ENCODE data around the gene ANKEF1. TPM values are rescaled to one million over a fixed set of nuclear protein-coding genes. Genes with fewer than 3 reads are reported as not detected.

Gene ANKEF1
- total RNA-seq, 2 experiments from 2014 or later = 1.3 TPM

DNA sequence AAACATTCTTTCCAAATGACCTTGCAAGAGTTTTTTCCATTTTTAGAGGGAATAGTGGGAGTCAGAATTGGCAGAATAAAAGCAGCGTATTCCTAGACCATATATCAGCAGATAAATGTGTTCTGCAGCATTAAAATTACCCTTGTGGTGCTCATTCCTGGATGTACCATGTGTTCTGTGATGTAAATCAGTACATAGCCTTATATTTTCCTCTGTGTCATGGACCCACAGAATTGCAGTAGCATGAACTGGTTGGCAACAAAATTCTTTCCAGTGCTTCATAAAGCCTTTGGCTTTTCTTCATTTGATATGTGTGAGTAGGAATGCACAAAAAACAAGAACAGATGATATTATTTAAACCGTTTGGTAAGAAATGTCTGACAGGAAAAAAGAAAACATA is 32.5 kb downstream of the ANKEF1 start:
- Histone ChIP-seq H3K4me1 (ENCODE audit: insufficient read depth, low read length) (no peaks in the 10 kb centered on the region), H3K4me3 (ENCODE audit: low read length) (no peak overlapping the region), H3K9me3 (ENCODE audit: control insufficient read depth in 1 of 2, insufficient read depth in 1 of 2, low read length in 2 of 2) (no peaks in the 10 kb centered on the region), H3K27me3 (ENCODE audit: control insufficient read depth in 1 of 2, insufficient read depth in 2 of 2, low read length in 2 of 2) (no peaks in the 10 kb centered on the region), H3K36me3 (ENCODE audit: insufficient read depth, low read length) (no peaks in the 10 kb centered on the region), H3K27ac (ENCODE audit: low read depth in 1 of 2, low read length in 2 of 2) (no peak overlapping the region)
- ATAC-seq (ENCODE audit: poor library complexity) (no peak), DNase-seq (no peak)
- H3K4me1 Mint-ChIP-seq (ENCODE audit: low read depth) = no peaks in the 10 kb centered on the region
- TF ChIP-seq, protein P1, sequence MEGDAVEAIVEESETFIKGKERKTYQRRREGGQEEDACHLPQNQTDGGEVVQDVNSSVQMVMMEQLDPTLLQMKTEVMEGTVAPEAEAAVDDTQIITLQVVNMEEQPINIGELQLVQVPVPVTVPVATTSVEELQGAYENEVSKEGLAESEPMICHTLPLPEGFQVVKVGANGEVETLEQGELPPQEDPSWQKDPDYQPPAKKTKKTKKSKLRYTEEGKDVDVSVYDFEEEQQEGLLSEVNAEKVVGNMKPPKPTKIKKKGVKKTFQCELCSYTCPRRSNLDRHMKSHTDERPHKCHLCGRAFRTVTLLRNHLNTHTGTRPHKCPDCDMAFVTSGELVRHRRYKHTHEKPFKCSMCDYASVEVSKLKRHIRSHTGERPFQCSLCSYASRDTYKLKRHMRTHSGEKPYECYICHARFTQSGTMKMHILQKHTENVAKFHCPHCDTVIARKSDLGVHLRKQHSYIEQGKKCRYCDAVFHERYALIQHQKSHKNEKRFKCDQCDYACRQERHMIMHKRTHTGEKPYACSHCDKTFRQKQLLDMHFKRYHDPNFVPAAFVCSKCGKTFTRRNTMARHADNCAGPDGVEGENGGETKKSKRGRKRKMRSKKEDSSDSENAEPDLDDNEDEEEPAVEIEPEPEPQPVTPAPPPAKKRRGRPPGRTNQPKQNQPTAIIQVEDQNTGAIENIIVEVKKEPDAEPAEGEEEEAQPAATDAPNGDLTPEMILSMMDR (IDR thresholded peaks at IDR 0.05) = no peak
- no peak overlapping the region for H3K27ac Mint-ChIP-seq
- peaks cover 32% of the 10 kb centered on the region for H3K27me3 Mint-ChIP-seq
- POLR2A ChIA-PET = no interaction called here
- no peak overlapping the region for H3K4me3 Mint-ChIP-seq
- no peaks in the 10 kb centered on the region for H3K36me3 Mint-ChIP-seq (ENCODE audit: low read depth)
- CTCF ChIA-PET = no interaction called here
- intact Hi-C loops (cut with DNase I, micrococcal nuclease) = no loop called here
- no peaks in the 10 kb centered on the region for H3K9me3 Mint-ChIP-seq

DNA sequence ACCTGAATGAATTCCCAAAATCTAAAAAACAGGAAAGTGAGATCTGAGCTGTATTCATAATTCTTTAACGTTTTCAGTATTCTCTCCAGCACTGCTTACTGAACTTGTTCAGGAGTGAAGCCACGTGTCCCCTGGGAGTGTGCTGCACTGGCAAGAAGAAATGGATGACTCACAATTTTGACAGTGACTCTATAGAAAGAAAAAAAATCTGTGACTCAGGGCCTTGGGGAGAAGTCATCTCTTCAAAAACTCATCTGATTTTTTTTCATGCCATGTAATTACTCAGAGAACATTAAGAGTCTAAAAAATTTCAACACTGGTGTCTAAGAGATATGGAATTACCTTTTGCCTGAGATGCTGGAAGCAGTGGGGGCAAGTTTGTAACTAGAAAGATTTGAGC is 39.7 kb downstream of the ANKEF1 start:
- no peaks in the 10 kb centered on the region for H3K9me3 ChIP-seq (ENCODE audit: control insufficient read depth in 1 of 2, insufficient read depth in 1 of 2, low read length in 2 of 2)
- Mint-ChIP-seq H3K27ac (no peak overlapping the region), H3K27me3 (peaks cover 65% of the 10 kb centered on the region), H3K4me3 (no peak overlapping the region), H3K4me1 (ENCODE audit: low read depth) (no peaks in the 10 kb centered on the region), H3K9me3 (no peaks in the 10 kb centered on the region), H3K36me3 (ENCODE audit: low read depth) (no peaks in the 10 kb centered on the region)
- intact Hi-C loops (cut with DNase I, micrococcal nuclease) = no loop called here
- TF ChIP-seq, protein P1 (IDR thresholded peaks at IDR 0.05) = no peak
- ChIA-PET CTCF (interaction anchor here (1.2 kb wide), 1 partner anchor 16 kb away, joined by 3 read pairs; no protein-coding TSS in a partner anchor), POLR2A (no interaction called here)
- no peak for DNase-seq
- H3K4me3 ChIP-seq (ENCODE audit: low read length) = no peak overlapping the region
- H3K27ac ChIP-seq (ENCODE audit: low read depth in 1 of 2, low read length in 2 of 2) = no peak overlapping the region
- H3K27me3 ChIP-seq (ENCODE audit: control insufficient read depth in 1 of 2, insufficient read depth in 2 of 2, low read length in 2 of 2) = peaks cover 3 to 5% of the 10 kb centered on the region in 2 experiments
- H3K4me1 ChIP-seq (ENCODE audit: insufficient read depth, low read length) = no peaks in the 10 kb centered on the region
- H3K36me3 ChIP-seq (ENCODE audit: insufficient read depth, low read length) = no peaks in the 10 kb centered on the region
- no peak for ATAC-seq (ENCODE audit: poor library complexity)

DNA sequence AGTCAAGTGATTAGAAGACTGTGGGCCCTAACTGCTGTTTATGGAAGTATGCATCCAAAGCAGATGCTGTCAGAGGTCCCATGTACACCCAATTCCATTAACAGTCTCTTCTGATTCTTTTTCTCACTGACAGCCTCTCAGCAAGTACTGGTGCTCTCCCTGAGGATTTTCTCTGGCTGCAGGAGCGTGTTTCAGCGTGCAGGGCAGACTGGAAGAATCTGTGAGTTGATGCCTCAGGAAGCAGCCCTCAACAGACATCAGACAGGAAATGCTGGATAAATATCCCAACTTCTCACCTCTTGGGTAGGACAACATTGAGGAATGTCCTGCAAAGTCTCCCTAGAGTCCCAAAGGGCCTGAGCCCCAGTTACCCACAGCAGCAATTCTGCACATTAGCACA is 40.8 kb downstream of the ANKEF1 start:
- Histone ChIP-seq H3K4me3 (ENCODE audit: low read length) (no peak overlapping the region), H3K4me1 (ENCODE audit: insufficient read depth, low read length) (no peaks in the 10 kb centered on the region), H3K9me3 (ENCODE audit: control insufficient read depth in 1 of 2, insufficient read depth in 1 of 2, low read length in 2 of 2) (no peaks in the 10 kb centered on the region), H3K27me3 (ENCODE audit: control insufficient read depth in 1 of 2, insufficient read depth in 2 of 2, low read length in 2 of 2) (peaks cover 3 to 5% of the 10 kb centered on the region in 2 experiments), H3K36me3 (ENCODE audit: insufficient read depth, low read length) (no peaks in the 10 kb centered on the region), H3K27ac (ENCODE audit: low read depth in 1 of 2, low read length in 2 of 2) (no peak overlapping the region)
- Mint-ChIP-seq H3K36me3 (ENCODE audit: low read depth) (no peaks in the 10 kb centered on the region), H3K27ac (no peak overlapping the region), H3K9me3 (no peaks in the 10 kb centered on the region), H3K27me3 (peaks cover 54% of the 10 kb centered on the region), H3K4me3 (no peak overlapping the region), H3K4me1 (ENCODE audit: low read depth) (no peaks in the 10 kb centered on the region)
- DNase-seq = no peak
- intact Hi-C loops (cut with DNase I, micrococcal nuclease) = no loop called here
- ChIA-PET CTCF (no interaction called here), POLR2A (no interaction called here)
- TF ChIP-seq, protein P1 (IDR thresholded peaks at IDR 0.05) = no peak
- no peak for ATAC-seq (ENCODE audit: poor library complexity)
